HG03521 (cell line): ENCODE measurements around the gene LRRC74A.

Source experiments
- ATAC-seq: cut with Tn5 transposase; IDR thresholded peaks from one replicate; pipeline ENCODE4 v1.9.1; 2021; ENCODE audit warnings: mild to moderate bottlenecking, moderate library complexity; ENCODE audit not compliant: unreplicated experiment

The LRRC74A gene

GRCh38 chr14:76826122-76826521, at the start of gene LRRC74A:
TSS of gene LRRC74A (plus strand) at chr14:76826408. CDS start at chr14:76826698, 290 bp downstream.
- ATAC-seq = no peak

- ATAC-seq = no peak
Measured at GRCh38 chr14:76776428-76777251, 49.6 kb upstream of the LRRC74A start.

- ATAC-seq = no peak
Measured at GRCh38 chr14:76777721-76778120, 48.5 kb upstream of the LRRC74A start.

GRCh38 chr14:76778546-76779215, 47.5 kb upstream of the LRRC74A start:
- ATAC-seq = no peak

- ATAC-seq = no peak
Measured at GRCh38 chr14:76779221-76780057, 46.8 kb upstream of the LRRC74A start.

- no peak for ATAC-seq
Measured at GRCh38 chr14:76780058-76780345, 46.2 kb upstream of the LRRC74A start.

GRCh38 chr14:76780360-76780759, 45.8 kb upstream of the LRRC74A start:
- ATAC-seq = no peak

- ATAC-seq = no peak
Measured at GRCh38 chr14:76780875-76781647, 45.1 kb upstream of the LRRC74A start.

GRCh38 chr14:76781648-76782051, 44.6 kb upstream of the LRRC74A start:
- ATAC-seq = no peak

GRCh38 chr14:76782115-76782884, 43.9 kb upstream of the LRRC74A start:
- no peak for ATAC-seq

- no peak for ATAC-seq
Measured at GRCh38 chr14:76782885-76783566, 43.2 kb upstream of the LRRC74A start.

GRCh38 chr14:76784266-76784874, 41.8 kb upstream of the LRRC74A start:
- ATAC-seq = no peak

GRCh38 chr14:76784881-76785280, 41.3 kb upstream of the LRRC74A start:
- ATAC-seq = peak; percentile 83

- no peak for ATAC-seq
Measured at GRCh38 chr14:76786601-76787000, 39.6 kb upstream of the LRRC74A start.

GRCh38 chr14:76792422-76792821, 33.8 kb upstream of the LRRC74A start:
- no peak for ATAC-seq

GRCh38 chr14:76793324-76793723, 32.9 kb upstream of the LRRC74A start:
- no peak for ATAC-seq

- no peak for ATAC-seq
Measured at GRCh38 chr14:76793956-76794355, 32.3 kb upstream of the LRRC74A start.

- ATAC-seq = no peak
Measured at GRCh38 chr14:76806446-76806845, 19.8 kb upstream of the LRRC74A start.

- no peak for ATAC-seq
Measured at GRCh38 chr14:76808011-76808410, 18.2 kb upstream of the LRRC74A start.
